PC-3 (cell line): ENCODE data around the gene PGF.

Experiments used
- EZH2phosphoT487 ChIP-seq: fragments of 300-600 bp; sonication (generic); IDR thresholded peaks from 2 replicates; pipeline ENCODE4 v1.6.1; 2018; ENCODE audit warnings: mild to moderate bottlenecking, antibody characterized with exemption, low read length, borderline replicate concordance
- TF ChIP-seq, protein P1 (sequence below): fragments of 300-600 bp; sonication (generic); conservative IDR thresholded peaks from 2 replicates; pipeline ENCODE4 v1.5.1; 2017; ENCODE audit warnings: antibody characterized with exemption, low read depth, mild to moderate bottlenecking, low read length

DNA sequence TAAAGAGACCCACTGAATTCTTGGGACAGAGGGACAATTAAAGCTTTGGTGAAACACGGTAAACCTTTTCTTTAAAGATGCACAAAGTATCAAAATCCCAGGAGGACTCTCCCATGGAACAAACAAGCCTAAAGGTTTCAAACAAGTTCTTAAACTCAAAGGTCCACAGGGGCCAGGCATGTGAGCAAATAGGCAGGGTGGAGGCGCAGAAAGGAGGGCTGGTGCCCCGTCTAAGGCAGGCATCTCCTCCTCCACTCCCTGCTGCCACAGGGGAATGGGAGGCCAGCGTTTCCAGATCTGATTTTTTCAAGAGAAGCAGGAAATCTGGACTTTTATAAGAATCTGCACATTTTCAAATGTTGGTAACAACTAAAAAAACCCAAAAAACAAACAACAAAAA, 40.0 kb downstream of the PGF start:
- no peak for TF ChIP-seq EZH2phosphoT487
- TF ChIP-seq, protein P1, sequence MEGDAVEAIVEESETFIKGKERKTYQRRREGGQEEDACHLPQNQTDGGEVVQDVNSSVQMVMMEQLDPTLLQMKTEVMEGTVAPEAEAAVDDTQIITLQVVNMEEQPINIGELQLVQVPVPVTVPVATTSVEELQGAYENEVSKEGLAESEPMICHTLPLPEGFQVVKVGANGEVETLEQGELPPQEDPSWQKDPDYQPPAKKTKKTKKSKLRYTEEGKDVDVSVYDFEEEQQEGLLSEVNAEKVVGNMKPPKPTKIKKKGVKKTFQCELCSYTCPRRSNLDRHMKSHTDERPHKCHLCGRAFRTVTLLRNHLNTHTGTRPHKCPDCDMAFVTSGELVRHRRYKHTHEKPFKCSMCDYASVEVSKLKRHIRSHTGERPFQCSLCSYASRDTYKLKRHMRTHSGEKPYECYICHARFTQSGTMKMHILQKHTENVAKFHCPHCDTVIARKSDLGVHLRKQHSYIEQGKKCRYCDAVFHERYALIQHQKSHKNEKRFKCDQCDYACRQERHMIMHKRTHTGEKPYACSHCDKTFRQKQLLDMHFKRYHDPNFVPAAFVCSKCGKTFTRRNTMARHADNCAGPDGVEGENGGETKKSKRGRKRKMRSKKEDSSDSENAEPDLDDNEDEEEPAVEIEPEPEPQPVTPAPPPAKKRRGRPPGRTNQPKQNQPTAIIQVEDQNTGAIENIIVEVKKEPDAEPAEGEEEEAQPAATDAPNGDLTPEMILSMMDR: no peak
